ENCODE data around the gene HMGCLL1.

Gene HMGCLL1

DNA sequence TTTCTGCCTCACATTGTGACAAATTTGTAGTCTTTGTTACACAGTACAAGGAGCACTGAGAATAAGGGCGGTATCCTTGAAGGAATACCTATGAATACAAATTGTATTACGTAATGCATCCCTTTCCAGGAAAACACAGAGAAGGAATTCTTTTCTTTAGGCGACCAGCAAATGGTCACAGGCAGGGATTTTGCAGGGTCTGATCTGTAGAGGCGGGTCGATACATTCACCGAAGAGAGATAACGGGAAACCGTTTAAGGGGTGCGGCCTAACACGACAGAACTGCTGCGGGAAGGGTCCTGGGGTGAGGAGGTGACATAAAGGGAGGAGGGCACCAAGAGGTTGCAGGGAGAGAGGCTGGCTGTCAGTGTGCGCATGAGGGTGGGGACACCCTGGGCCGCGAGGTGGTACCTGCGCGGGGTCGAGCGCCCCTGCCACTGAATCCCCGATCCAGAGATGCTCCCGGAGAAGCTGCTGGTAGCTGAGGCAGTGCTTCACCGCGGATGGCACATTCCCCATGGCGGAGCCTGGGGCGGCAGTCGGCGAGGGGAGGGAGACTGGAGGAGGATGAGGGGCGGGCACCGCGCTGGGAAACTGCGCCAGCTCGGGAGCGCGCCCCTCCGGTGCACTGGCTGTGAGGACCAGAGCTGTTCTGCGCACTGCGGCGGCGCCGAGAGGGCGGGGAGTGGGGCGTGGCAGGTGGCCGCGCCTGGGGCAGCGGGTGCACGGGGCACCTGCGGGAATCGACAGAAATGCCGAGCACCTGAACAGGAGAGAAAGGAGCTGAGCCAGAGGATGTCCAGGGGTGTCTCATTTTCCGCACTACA, at the start of gene HMGCLL1:
HMGCLL1 (minus strand) TSS at position 656 of the 827 bp plus-strand sequence; CDS start at position 519, 137 bp downstream.
- no peak for DNase-seq (ENCODE audit: low read depth in 2 of 2, low spot score in 1 of 2)

- no peak for DNase-seq (ENCODE audit: low read depth in 2 of 2, low spot score in 1 of 2)
These were observed 43.0 kb upstream of the HMGCLL1 start for GRCh38 chr6:55621993-55622392.

- no peak for DNase-seq (ENCODE audit: low read depth in 2 of 2, low spot score in 1 of 2)
These were observed 42.3 kb upstream of the HMGCLL1 start for GRCh38 chr6:55621244-55621643.

DNA sequence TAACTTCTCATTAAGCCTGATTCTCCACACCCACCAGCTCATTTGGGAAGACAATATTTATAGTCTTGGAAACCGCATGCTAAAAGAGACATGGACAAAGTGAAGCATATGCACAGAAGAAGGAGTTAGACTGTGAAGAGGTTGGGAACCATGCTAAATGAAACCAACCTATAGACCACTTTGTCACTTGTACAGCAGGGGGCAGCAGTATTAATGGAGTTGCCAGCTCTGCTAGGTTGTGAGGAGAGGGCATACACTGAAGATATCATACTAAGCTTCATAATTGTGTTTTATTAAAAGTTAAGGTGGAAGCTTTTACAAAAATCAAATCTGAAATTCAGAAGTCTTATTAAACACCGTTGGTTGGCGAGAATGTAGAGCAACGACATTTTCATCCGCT, 38.3 kb upstream of the HMGCLL1 start:
- DNase-seq (ENCODE audit: low read depth in 2 of 2, low spot score in 1 of 2) = no peak

GRCh38 chr6:55604021-55604420, 25.0 kb upstream of the HMGCLL1 start:
- DNase-seq (ENCODE audit: low read depth in 2 of 2, low spot score in 1 of 2) = no peak

DNA sequence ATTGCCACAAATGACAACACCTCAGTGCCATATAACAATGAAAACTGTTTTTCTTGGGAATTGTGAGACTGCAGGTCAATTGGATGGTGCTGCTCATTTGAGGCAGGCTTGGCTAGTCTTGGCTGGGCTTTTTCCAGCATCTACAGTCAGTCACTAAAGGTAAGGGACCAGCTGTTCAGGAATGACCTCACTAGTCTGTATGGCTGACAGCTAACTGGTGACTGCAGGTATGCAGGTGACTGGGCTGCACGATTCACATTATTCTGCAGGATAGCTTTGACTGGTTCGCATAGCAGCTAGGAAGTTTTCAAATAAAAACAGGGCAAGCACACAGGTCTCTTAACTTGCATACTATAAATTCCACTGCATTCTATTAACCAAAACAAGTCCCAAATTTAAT, 22.1 kb upstream of the HMGCLL1 start:
- DNase-seq (ENCODE audit: low read depth in 2 of 2, low spot score in 1 of 2) = no peak

GRCh38 chr6:55594442-55594841, 15.4 kb upstream of the HMGCLL1 start:
- no peak for DNase-seq (ENCODE audit: low read depth in 2 of 2, low spot score in 1 of 2)

GRCh38 chr6:55584654-55585354, 5.8 kb upstream of the HMGCLL1 start:
- no peak for DNase-seq (ENCODE audit: low read depth in 2 of 2, low spot score in 1 of 2)

- no peak for DNase-seq (ENCODE audit: low read depth in 2 of 2, low spot score in 1 of 2)
These were observed 2.2 kb downstream of the HMGCLL1 start for GRCh38 chr6:55576811-55577210.

GRCh38 chr6:55574556-55574955, 4.4 kb downstream of the HMGCLL1 start:
- DNase-seq (ENCODE audit: low read depth in 2 of 2, low spot score in 1 of 2) = no peak

GRCh38 chr6:55569638-55570037, 9.4 kb downstream of the HMGCLL1 start:
- DNase-seq (ENCODE audit: low read depth in 2 of 2, low spot score in 1 of 2) = no peak

GRCh38 chr6:55568808-55569439, 10.1 kb downstream of the HMGCLL1 start:
- no peak for DNase-seq (ENCODE audit: low read depth in 2 of 2, low spot score in 1 of 2)

DNA sequence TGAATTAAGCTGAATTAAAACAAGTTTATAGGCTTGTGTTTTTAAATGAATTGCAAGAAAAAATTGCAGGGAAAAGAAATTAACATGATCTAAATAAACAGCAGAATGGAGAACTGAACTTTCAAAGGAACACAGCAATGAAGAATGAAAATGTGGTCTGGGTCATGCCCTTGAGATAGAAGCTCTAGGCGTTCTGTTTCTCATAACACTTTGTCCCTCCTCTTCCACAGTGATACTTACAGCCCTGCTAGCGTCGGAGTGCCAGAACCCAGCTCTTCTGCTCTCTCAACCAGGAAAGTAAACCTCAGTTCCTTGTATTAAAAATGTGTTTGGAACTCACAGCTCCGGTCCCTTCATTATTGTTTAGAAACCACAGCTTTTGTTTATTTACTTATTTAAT, 11.4 kb downstream of the HMGCLL1 start:
- no peak for DNase-seq (ENCODE audit: low read depth in 2 of 2, low spot score in 1 of 2)

GRCh38 chr6:55566036-55566710, 12.8 kb downstream of the HMGCLL1 start:
- DNase-seq (ENCODE audit: low read depth in 2 of 2, low spot score in 1 of 2) = no peak

DNA sequence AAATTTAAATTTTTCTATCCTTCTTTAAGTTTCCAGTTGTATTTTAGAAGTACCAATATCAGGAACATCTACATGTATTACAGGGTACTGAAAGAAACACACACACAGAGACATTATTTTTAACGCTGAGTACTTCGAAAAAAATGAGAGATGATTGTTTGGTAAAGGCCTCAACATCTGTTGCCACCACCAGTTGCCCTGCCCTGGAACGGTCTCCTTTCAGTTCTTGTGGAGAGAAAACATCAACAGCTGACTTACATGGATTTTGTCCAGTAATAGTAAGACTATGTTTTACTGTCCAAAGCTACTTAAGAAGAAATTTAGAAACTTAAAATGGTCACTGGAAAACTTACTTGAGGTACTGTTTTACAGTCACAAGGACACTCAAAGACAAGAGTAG, 16.7 kb downstream of the HMGCLL1 start:
- no peak for DNase-seq (ENCODE audit: low read depth in 2 of 2, low spot score in 1 of 2)

DNA sequence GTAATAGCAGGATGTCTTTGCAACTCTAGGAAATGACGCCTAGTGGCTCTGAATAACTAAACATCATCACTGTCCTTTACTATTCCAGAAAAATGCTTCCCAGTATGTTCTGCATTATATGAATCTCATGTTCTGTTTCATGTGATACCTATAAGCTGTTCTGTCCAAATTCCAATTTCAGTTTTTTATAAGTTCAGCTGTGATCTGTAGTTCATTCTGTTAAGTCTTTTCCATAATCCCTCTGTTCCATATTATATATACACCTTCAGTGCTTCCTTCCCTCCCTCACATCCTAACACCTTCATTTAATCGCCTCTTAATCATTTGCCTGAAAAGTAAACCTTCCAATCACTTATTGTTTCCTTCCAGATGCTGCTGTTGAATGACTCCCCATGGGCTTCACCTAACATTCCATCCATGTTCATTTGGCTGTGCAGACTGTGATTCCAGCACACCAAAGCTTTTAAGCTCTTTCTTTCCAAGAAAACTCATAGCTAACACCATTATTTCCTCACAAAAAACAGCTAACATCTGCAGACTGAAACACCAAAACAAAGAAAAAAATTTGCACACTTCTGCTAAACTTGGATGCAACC, 18.6 kb downstream of the HMGCLL1 start:
- DNase-seq (ENCODE audit: low read depth in 2 of 2, low spot score in 1 of 2) = no peak

GRCh38 chr6:55557146-55557545, 21.8 kb downstream of the HMGCLL1 start:
- DNase-seq (ENCODE audit: low read depth in 2 of 2, low spot score in 1 of 2) = no peak

DNA sequence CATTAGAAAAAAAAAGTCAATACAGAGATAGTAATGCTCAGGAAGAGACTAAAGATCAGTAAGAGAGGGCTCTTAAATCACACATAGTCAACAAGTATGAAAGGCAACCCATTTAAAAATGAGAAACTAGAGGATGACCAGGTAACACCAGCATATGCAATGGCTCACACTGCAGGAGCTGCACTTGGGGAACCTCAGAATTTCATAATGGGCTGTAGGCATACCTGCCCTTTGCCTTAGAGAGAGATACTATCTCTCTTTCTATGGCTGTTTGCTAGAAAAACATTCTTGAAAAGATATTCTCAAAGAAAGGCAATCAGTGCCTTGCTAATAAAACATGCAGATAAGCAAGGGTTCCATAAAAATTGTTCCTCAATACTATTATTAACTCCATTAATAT, 33.2 kb downstream of the HMGCLL1 start:
- no peak for DNase-seq (ENCODE audit: low read depth in 2 of 2, low spot score in 1 of 2)

DNA sequence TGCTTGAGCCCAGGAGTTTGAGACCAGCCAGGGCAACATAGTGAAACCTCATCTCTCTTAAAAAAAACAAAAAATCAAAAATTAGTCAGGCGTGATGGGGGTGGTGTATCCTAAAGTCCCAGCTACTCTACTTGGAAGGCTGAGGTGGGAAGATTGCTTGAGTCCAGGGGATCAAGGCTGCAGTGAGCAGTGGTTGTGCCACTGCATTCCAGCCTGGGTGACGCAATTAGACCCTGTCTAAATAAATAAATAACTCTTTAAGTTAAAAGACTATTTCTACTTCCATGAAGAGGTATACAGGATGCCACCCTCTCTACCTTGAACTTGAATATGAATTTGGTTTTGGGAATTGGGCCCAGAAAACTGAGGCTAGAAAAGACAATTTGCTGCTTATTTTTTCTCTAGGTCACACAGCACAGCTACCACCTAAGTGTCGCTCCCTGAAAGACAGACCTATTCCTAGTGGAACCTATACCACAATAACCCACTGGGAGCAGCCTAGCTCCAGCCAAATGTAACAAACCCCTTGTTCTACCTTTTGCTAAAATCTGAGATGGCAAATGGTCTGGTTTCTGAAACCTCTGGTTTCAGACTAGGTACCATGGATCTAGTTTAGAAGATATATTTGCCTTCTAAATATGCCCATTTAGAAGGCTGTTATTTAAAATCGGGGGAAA, 35.2 kb downstream of the HMGCLL1 start:
- no peak for DNase-seq (ENCODE audit: low read depth in 2 of 2, low spot score in 1 of 2)

GRCh38 chr6:55541024-55541423, 38.0 kb downstream of the HMGCLL1 start:
- no peak for DNase-seq (ENCODE audit: low read depth in 2 of 2, low spot score in 1 of 2)

All from stimulated activated CD8-positive, alpha-beta memory T cell treated with anti-CD3 and anti-CD28 coated beads, Interleukin-4, amount 100 ng/mL, for 1 hour (primary cell).